Measurements from ENCODE around the gene CREM.

Gene CREM

DNA sequence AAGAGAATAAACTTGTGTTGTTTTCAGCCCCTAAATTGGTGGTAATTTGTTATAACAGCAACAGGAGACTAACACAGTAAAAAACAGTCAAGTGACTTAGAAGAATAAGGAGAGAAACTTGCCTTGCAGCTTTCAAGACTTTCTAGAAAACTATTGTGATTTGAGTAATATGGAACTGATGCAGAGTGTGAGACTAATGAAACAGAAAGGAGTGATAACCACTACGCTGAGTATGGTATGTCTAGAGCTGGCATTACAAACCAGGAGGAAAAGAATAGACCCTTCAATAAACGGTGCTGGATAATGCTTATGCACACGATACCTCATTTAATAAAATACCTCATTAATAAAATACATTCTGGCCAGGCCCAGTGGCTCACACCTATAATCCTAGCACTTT, 99.9 kb downstream of the CREM start:
- TF ChIP-seq POLR2AphosphoS5 (IDR thresholded peaks at IDR 0.05; ENCODE audit: low read depth, low read length) (no peak), POLR2A (IDR thresholded peaks at IDR 0.05; ENCODE audit: low read depth, low read length) (no peak), TAF1 (IDR thresholded peaks at IDR 0.05; ENCODE audit: borderline replicate concordance, low read depth, low read length) (no peak)
- FAIRE-seq = no peak
- DNase-seq (ENCODE audit: insufficient read length) = no peak

DNA sequence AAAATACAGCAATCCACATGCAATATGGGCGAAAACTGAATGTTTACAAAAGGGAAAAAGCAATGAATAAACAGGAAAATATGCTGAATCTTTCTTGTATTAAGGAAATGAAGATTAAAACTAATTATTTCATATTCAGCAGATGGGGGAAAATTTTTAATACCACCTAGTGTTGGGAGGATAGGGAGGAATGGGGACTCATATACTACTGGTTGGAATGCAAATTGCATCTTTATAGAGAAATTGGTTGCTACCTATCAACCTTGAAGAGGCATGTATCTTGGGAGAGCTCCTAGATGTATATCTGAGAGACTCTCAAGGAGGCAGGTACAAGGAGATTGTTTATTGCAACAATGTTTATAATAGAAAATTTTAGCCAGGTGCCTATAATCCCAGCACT, 101.4 kb downstream of the CREM start:
- TF ChIP-seq POLR2A (IDR thresholded peaks at IDR 0.05; ENCODE audit: low read depth, low read length) (no peak), POLR2AphosphoS5 (IDR thresholded peaks at IDR 0.05; ENCODE audit: low read depth, low read length) (no peak), TAF1 (IDR thresholded peaks at IDR 0.05; ENCODE audit: borderline replicate concordance, low read depth, low read length) (no peak)
- FAIRE-seq (no peak), DNase-seq (ENCODE audit: insufficient read length) (no peak)

DNA sequence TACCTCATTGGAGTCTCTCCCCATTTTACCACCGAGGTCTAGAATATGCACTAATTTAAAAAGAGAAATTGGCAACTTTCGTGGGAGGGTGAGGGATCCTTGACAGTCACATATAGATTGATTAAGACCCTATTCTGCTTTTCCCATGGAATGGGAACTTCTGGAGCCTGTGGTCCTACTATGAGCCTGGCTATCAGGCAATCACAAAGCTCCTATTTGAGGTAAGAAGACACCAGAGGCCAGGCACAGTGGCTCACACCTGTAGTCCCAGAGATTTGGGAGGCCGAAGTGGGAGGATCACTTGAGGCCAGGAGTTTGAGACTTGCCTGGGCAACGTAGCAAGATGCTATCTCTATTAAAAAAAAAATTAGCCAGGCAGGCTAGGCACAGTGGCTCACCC, 105.0 kb downstream of the CREM start:
- no peak for FAIRE-seq
- DNase-seq (ENCODE audit: insufficient read length) = no peak
- TF ChIP-seq POLR2A (IDR thresholded peaks at IDR 0.05; ENCODE audit: low read depth, low read length) = no peak
- TF ChIP-seq POLR2AphosphoS5 (IDR thresholded peaks at IDR 0.05; ENCODE audit: low read depth, low read length) = no peak
- TF ChIP-seq TAF1 (IDR thresholded peaks at IDR 0.05; ENCODE audit: borderline replicate concordance, low read depth, low read length) = no peak

DNA sequence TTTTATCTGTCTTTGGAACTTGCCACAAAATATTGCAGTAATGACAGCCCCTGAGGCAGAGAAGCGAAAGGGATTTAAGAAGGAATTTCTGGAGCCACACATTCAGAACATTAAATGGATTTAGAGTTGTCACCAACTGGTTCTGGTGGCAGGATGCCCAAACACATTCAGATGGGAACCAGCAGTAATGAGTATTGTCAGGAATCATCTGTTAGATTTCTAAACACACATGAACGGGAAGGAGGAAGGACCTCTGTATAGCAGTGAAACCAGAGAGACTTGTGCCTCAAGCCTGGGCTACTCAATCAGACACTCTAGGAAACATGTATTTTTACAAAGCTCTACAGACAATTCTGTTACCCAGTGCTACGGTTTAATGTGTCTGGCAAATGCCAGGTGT, 105.9 kb downstream of the CREM start:
- DNase-seq (ENCODE audit: insufficient read length) (no peak), FAIRE-seq (no peak)
- TF ChIP-seq POLR2A (IDR thresholded peaks at IDR 0.05; ENCODE audit: low read depth, low read length) (no peak), TAF1 (IDR thresholded peaks at IDR 0.05; ENCODE audit: borderline replicate concordance, low read depth, low read length) (no peak), POLR2AphosphoS5 (IDR thresholded peaks at IDR 0.05; ENCODE audit: low read depth, low read length) (no peak)

DNA sequence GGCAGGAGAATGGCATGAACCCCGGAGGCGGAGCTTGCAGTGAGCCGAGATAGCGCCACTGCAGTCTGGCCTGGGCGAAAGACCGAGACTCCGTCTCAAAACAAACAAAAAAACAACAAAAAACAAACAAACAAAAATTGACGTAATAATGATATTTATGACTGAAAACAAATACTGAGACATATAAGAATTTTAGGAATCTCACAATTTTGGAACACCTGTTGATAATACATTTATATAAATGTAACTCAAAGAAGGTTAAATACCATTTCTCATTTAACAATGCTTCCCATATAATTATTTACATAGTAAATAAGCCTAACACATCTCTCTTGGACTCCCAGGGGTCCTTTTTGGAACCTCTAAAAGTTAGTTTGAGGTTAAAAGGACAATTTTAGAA, 107.4 kb downstream of the CREM start:
- DNase-seq (ENCODE audit: insufficient read length) (no peak), FAIRE-seq (no peak)
- TF ChIP-seq POLR2AphosphoS5 (IDR thresholded peaks at IDR 0.05; ENCODE audit: low read depth, low read length) = no peak
- TF ChIP-seq POLR2A (IDR thresholded peaks at IDR 0.05; ENCODE audit: low read depth, low read length) = no peak
- TF ChIP-seq TAF1 (IDR thresholded peaks at IDR 0.05; ENCODE audit: borderline replicate concordance, low read depth, low read length) = no peak

DNA sequence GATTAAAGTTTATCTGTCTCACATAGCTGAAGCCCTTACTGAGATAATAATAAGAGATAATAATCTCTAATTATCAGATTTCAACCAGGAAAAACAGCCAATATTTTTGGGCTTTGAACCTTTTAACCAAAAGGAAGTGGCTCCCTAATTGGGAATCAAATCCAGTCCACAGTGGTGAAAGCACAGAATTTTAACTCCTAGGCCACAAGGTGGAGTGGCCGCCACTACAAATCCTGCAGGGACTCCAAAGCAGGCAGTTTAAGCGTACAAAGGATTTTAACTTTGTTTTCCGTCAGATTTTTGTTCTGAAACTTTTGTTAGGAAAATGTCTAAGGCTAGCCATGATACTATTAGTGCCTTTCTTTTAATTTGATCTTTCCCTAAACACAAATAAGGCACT, 110.1 kb downstream of the CREM start:
- TF ChIP-seq POLR2AphosphoS5 (IDR thresholded peaks at IDR 0.05; ENCODE audit: low read depth, low read length) (no peak), TAF1 (IDR thresholded peaks at IDR 0.05; ENCODE audit: borderline replicate concordance, low read depth, low read length) (no peak), POLR2A (IDR thresholded peaks at IDR 0.05; ENCODE audit: low read depth, low read length) (no peak)
- DNase-seq (ENCODE audit: insufficient read length) (no peak), FAIRE-seq (no peak)

DNA sequence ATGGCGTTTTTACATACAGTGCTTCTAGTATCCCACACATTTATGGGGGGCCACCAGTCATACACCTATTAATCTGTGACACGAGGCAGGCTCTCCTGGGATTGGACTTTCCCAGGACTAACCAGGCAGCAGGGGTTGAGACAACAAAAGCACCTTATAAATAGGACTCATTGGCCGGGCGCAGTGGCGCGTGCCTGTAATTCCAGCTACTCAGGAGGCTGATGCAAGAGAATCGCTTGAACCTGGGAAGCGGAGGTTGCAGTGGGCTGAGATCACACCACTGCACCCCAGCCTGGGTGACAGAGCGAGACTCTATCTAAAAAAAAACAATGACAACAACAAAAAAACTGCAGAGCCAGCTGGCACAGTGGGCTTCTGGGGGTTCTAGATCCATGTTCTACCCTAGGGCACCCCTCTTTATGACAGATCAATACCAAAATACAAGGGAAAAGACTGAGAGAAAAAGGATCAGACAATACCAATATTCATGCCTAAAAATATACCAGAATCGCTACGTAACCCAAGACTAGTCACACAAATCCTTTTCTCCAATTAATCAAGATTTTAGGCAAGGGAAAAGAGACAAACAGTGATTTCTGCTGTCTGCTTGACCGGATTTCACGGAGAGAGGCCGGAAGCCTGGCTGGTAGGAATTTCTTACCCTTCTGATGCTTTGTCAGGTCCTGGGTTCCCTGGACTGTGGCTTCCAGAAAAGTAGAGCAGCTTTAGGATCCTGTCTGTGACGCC, 111.3 kb downstream of the CREM start:
- no peak for FAIRE-seq
- TF ChIP-seq POLR2AphosphoS5 (IDR thresholded peaks at IDR 0.05; ENCODE audit: low read depth, low read length) (no peak), POLR2A (IDR thresholded peaks at IDR 0.05; ENCODE audit: low read depth, low read length) (no peak), TAF1 (IDR thresholded peaks at IDR 0.05; ENCODE audit: borderline replicate concordance, low read depth, low read length) (no peak)
- DNase-seq (ENCODE audit: insufficient read length) = no peak

DNA sequence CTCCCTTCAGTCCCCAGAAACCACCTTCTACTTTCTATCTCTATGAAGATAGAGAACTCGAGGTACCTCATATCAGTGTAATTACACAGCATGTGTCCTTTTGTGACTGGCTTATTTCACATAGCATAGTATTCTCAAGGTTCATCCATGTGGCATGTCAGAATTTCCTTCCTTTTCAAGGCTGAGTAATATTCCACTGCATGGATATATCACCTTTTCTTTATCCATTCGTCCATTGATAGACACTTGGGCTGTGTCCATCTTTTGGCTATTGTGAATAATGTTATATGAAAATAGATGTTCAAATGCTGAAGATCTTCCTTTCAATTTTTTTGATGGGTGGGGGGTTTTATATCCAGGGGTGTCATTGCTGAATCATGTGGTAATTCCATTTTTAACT, 117.9 kb downstream of the CREM start:
- FAIRE-seq (no peak), DNase-seq (ENCODE audit: insufficient read length) (no peak)
- TF ChIP-seq TAF1 (IDR thresholded peaks at IDR 0.05; ENCODE audit: borderline replicate concordance, low read depth, low read length) (no peak), POLR2AphosphoS5 (IDR thresholded peaks at IDR 0.05; ENCODE audit: low read depth, low read length) (no peak), POLR2A (IDR thresholded peaks at IDR 0.05; ENCODE audit: low read depth, low read length) (no peak)

DNA sequence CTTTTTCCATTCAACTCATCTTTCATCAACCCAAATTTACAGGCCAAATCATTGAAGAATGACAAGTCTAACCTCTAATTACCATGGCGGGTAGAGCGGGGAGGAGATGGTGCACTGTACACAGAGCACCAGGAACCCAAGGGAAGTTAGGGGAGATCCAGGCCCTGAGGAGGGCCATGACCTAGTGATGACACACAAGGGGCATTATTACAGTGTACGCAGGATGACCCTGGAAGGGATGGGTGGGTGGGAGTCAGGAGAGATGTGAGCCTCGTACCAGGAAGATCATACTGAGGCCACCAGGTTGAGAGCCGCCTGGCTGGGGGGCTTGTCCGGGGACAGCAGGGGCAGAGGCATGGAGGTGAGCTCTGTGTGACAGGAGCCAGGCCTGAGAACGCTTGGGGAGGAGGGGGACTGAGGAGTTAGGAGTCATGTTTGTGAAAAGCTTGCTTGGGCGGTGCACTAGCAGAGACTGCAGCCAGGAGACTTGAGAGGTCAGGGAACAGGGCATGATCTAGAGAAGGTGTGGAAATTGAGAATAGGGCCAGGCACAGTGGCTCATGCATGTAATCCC, 120.2 kb downstream of the CREM start:
- FAIRE-seq (no peak), DNase-seq (ENCODE audit: insufficient read length) (no peak)
- TF ChIP-seq POLR2AphosphoS5 (IDR thresholded peaks at IDR 0.05; ENCODE audit: low read depth, low read length) = no peak
- no peak for TF ChIP-seq TAF1 (IDR thresholded peaks at IDR 0.05; ENCODE audit: borderline replicate concordance, low read depth, low read length)

DNA sequence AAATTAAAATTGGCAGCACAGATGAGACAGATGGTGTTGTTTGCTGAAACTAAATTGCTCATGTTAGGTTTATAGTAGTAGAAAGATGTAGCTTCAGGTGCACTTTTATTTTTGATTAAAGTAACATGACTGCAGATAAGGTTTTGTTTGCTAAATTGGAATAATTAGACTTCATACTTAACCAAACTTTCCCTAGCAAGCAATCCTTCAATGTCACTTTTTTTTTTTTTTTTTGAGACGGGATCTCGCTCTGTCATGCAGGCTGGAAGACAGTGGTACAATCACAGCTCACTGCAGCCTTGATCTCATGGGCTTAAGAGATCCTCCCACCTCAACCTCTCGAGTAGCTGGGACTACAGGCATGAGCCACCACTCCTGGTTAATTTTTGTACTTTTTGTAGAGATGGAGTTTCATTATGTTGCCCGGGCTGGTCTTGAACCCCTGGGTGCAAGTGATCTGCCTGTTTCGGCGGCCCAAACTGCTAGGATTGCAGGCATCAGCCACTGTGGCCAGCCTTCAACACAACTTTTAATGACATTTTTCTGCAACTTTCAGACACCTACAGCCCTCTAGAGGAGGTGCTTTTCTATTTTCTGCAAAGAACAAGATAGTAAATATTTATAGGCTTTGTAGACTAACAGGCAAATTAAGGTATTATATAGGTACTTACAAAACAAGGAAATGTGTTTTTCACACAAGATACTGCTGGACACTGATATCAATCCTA, 124.9 kb downstream of the CREM start:
- DNase-seq (ENCODE audit: insufficient read length) (no peak), FAIRE-seq (no peak)
- TF ChIP-seq POLR2A (IDR thresholded peaks at IDR 0.05; ENCODE audit: low read depth, low read length) = no peak
- TF ChIP-seq TAF1 (IDR thresholded peaks at IDR 0.05; ENCODE audit: borderline replicate concordance, low read depth, low read length) = no peak
- no peak for TF ChIP-seq POLR2AphosphoS5 (IDR thresholded peaks at IDR 0.05; ENCODE audit: low read depth, low read length)

DNA sequence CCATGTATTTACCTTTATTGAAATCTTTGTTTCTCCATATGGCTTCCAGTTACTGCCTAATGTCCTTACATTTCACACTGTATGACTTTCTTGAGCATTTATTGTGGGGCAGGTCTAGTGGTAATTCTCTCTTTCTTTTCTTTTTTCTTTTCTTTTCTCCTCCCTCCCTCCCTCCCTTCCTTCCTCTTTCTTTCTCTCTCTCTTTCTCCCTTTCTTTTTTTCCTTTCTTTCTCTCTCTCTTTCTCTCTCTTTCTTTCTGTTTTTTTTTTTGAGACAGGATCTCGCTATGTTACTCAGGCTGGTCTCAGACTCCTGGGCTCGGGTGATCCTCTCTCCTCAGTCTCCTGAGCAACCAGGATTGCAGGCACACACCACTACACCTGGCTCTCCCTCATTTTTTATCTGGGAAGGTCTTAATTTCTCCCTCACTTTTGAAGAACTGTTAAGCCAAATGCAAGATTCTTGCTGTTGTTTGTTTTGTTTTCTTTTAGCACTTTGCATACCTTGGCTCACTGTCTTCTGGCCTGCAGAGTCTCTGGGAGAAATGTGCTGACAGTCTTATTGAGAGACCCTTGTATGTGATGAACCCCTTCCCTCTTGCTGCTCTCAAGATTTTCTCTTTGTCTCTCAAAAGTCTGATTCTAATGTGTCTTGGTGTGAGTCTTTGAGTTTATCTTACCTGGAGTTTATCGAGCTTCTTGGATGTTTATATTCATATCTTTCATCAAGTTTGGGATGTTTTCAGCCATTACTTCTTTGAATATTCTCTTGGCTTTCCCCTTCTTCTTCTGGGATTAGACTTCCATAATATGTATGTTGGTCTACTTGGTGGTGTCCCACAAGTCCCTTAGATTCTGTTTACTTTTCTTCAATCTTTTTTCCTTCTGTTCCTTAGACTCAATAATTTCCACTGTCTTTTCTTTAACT, 130.7 kb downstream of the CREM start:
- DNase-seq (ENCODE audit: insufficient read length) = no peak
- FAIRE-seq = no peak

More for the DNA sequence above, 130.7 kb downstream of the CREM start:
- TF ChIP-seq POLR2AphosphoS5 (IDR thresholded peaks at IDR 0.05; ENCODE audit: low read depth, low read length) (no peak), TAF1 (IDR thresholded peaks at IDR 0.05; ENCODE audit: borderline replicate concordance, low read depth, low read length) (no peak), POLR2A (IDR thresholded peaks at IDR 0.05; ENCODE audit: low read depth, low read length) (no peak)

Data from GM12892 (cell line).